Measurements from ENCODE around the gene BNC2. TPM values are rescaled to one million over a fixed set of nuclear protein-coding genes. Genes with fewer than 3 reads are reported as not detected.

BNC2 gene
- total RNA-seq, 1 donor = 53.9 TPM

DNA sequence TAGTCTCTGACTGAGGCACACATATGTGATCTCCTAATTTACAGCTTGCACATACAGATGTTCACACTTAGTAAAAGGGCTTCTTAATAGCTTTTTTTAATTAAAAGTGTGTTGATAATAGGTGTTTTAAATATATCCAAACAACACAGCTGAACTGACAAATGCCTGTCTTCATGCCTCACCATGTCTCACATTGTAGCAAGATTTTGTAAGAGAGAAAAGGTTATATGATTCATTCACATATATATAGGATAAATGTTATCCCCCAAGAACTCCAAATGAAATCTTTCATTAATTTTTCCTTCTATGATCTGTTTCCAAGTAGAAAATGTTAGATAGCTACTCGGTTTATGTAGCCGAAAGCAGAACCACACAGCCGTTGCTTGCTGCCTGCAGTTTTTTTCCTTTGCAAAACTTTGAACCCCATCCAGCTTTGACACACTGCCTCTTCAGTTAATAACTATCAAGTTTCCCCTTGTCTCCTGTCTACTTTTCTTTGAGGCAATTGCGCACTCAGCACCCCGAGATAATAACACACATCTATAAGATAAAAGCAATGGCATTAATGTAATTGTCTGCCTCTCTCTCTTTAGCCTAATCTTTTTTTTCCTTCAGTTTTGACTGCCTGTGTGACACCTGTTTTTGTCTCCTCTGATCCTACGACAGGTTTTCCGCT lies 299.2 kb downstream of the BNC2 start:
- Histone ChIP-seq H3K4me3 (ENCODE audit: insufficient read depth, low read length) (no peak overlapping the region), H4K20me1 (ENCODE audit: insufficient read depth, low read length) (no peaks in the 10 kb centered on the region), H3K27ac (ENCODE audit: low read depth, low read length) (no peak overlapping the region), H3K27me3 (ENCODE audit: insufficient read depth, low read length) (no peaks in the 10 kb centered on the region), H3K36me3 (ENCODE audit: insufficient read depth, low read length) (no peaks in the 10 kb centered on the region), H3K79me2 (ENCODE audit: insufficient read depth, low read length) (peaks cover 23% of the 10 kb centered on the region), H3K9me3 (ENCODE audit: low read depth, low read length) (no peaks in the 10 kb centered on the region), H3K4me2 (ENCODE audit: insufficient read depth, low read length) (peak overlapping the region; percentile 3), H3K4me1 (ENCODE audit: insufficient read depth, low read length) (peaks cover 15% of the 10 kb centered on the region), H2AFZ (ENCODE audit: low read length) (no peak overlapping the region)
- DNase-seq (ENCODE audit: insufficient read length, low spot score, missing footprints) = no peak
- TF ChIP-seq, protein P1, sequence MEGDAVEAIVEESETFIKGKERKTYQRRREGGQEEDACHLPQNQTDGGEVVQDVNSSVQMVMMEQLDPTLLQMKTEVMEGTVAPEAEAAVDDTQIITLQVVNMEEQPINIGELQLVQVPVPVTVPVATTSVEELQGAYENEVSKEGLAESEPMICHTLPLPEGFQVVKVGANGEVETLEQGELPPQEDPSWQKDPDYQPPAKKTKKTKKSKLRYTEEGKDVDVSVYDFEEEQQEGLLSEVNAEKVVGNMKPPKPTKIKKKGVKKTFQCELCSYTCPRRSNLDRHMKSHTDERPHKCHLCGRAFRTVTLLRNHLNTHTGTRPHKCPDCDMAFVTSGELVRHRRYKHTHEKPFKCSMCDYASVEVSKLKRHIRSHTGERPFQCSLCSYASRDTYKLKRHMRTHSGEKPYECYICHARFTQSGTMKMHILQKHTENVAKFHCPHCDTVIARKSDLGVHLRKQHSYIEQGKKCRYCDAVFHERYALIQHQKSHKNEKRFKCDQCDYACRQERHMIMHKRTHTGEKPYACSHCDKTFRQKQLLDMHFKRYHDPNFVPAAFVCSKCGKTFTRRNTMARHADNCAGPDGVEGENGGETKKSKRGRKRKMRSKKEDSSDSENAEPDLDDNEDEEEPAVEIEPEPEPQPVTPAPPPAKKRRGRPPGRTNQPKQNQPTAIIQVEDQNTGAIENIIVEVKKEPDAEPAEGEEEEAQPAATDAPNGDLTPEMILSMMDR (IDR thresholded peaks at IDR 0.05; ENCODE audit: extremely low read depth, low read depth, low read length) = no peak

DNA sequence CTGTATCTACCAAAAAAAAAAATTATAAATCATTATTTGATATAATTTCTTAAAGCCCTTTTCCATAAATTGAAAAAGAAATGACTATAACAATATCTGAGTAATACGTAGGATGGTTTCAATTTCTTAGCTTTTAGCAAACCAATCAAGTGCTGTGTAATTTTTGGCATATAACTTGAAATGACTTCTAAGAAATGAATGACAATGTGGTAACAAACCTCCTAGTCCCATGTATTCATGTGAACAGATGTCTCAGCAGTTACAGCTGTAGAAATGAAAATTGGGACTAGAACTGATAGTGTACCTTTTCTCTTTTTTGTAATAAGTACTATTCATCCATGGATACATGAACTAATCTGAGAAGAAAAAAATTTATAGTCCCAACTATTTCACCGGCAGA lies 307.0 kb downstream of the BNC2 start:
- TF ChIP-seq, protein P1 (IDR thresholded peaks at IDR 0.05; ENCODE audit: extremely low read depth, low read depth, low read length) = no peak

DNA sequence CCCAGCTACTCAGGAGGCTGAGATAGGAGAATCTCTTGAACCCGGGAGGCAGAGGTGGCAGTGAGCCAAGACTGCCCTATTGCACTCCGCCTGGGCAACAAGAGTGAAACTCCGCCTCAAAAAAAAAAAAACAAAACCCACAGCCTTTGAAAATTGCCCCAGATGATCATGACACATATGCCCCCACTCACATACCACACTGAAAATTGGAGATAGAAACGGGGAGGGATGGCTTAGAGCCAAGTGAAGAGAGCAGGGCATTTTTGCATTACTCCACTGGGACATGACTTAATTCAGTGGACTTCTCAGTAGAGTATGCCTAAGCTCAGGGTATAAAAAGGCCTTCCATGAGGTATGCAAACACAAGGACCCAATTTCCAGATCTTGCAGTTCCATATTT lies 309.3 kb downstream of the BNC2 start:
- Histone ChIP-seq H3K4me2 (ENCODE audit: insufficient read depth, low read length) (no peak overlapping the region), H3K4me1 (ENCODE audit: insufficient read depth, low read length) (peaks cover 7% of the 10 kb centered on the region), H3K27ac (ENCODE audit: low read depth, low read length) (no peak overlapping the region), H3K27me3 (ENCODE audit: insufficient read depth, low read length) (no peaks in the 10 kb centered on the region), H3K9me3 (ENCODE audit: low read depth, low read length) (no peaks in the 10 kb centered on the region), H3K79me2 (ENCODE audit: insufficient read depth, low read length) (peaks cover 20% of the 10 kb centered on the region), H3K36me3 (ENCODE audit: insufficient read depth, low read length) (peaks cover 3% of the 10 kb centered on the region), H4K20me1 (ENCODE audit: insufficient read depth, low read length) (no peaks in the 10 kb centered on the region), H2AFZ (ENCODE audit: low read length) (no peak overlapping the region), H3K4me3 (ENCODE audit: insufficient read depth, low read length) (no peak overlapping the region)
- no peak for DNase-seq (ENCODE audit: insufficient read length, low spot score, missing footprints)
- TF ChIP-seq, protein P1 (IDR thresholded peaks at IDR 0.05; ENCODE audit: extremely low read depth, low read depth, low read length) = no peak

More for the DNA sequence above, 307.0 kb downstream of the BNC2 start:
- peaks cover 16% of the 10 kb centered on the region for H3K79me2 ChIP-seq (ENCODE audit: insufficient read depth, low read length)
- no peaks in the 10 kb centered on the region for H3K27me3 ChIP-seq (ENCODE audit: insufficient read depth, low read length)
- no peak overlapping the region for H3K4me3 ChIP-seq (ENCODE audit: insufficient read depth, low read length)
- H3K4me1 ChIP-seq (ENCODE audit: insufficient read depth, low read length) = peaks cover 7% of the 10 kb centered on the region
- no peak overlapping the region for H2AFZ ChIP-seq (ENCODE audit: low read length)
- H3K4me2 ChIP-seq (ENCODE audit: insufficient read depth, low read length) = no peak overlapping the region
- DNase-seq (ENCODE audit: insufficient read length, low spot score, missing footprints) = no peak
- no peaks in the 10 kb centered on the region for H3K9me3 ChIP-seq (ENCODE audit: low read depth, low read length)
- no peaks in the 10 kb centered on the region for H4K20me1 ChIP-seq (ENCODE audit: insufficient read depth, low read length)
- H3K27ac ChIP-seq (ENCODE audit: low read depth, low read length) = no peak overlapping the region
- H3K36me3 ChIP-seq (ENCODE audit: insufficient read depth, low read length) = peaks cover 3% of the 10 kb centered on the region

DNA sequence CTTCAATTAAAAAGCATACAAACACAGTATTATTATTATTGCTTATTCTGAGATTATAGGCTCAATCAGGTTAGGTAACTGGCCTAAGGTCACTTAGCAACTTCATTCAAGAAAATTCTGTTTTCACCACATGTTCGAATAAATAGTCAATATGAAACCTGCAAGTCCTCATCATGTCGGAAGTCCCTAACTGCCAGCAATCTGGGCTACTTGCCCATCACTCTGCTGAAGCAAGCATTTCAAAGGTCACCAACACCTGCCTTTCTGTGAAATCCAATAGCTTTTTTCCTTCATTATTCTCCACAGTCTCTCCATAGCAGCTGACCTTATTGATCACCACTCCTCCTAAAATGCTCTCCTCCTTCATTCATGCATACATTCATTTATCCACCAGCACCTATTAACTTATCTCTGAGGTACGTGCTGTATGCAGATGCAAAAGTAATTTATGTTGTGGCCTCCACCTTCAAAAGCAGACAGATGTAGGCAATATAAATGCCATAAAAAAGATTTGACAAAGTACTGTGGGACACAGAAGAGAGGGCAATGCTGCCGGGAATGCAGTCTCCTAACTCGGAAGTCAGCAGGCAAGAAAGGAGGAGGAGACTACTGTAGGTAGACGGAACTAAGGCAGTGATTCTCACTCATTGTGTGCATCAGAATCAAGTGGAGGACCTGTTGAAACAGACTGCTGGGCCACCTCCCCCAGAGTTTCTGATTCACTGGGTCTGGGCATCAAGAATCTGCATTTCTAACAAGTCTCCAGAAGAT lies 310.9 kb downstream of the BNC2 start:
- Histone ChIP-seq H3K4me3 (ENCODE audit: insufficient read depth, low read length) (no peak overlapping the region), H3K27ac (ENCODE audit: low read depth, low read length) (no peak overlapping the region), H3K4me2 (ENCODE audit: insufficient read depth, low read length) (no peak overlapping the region), H4K20me1 (ENCODE audit: insufficient read depth, low read length) (no peaks in the 10 kb centered on the region), H3K27me3 (ENCODE audit: insufficient read depth, low read length) (no peaks in the 10 kb centered on the region), H2AFZ (ENCODE audit: low read length) (no peak overlapping the region), H3K36me3 (ENCODE audit: insufficient read depth, low read length) (no peaks in the 10 kb centered on the region), H3K4me1 (ENCODE audit: insufficient read depth, low read length) (peaks cover 7% of the 10 kb centered on the region), H3K79me2 (ENCODE audit: insufficient read depth, low read length) (peaks cover 18% of the 10 kb centered on the region), H3K9me3 (ENCODE audit: low read depth, low read length) (no peaks in the 10 kb centered on the region)
- DNase-seq (ENCODE audit: insufficient read length, low spot score, missing footprints) = no peak
- TF ChIP-seq, protein P1 (IDR thresholded peaks at IDR 0.05; ENCODE audit: extremely low read depth, low read depth, low read length) = no peak
